Measurements from ENCODE around the gene ANKLE2. TPM values are rescaled to one million over a fixed set of nuclear protein-coding genes. Genes with fewer than 3 reads are reported as not detected.

Gene ANKLE2
- total RNA-seq, 2 donors from 2014 or later = 78.0 to 104 TPM

DNA sequence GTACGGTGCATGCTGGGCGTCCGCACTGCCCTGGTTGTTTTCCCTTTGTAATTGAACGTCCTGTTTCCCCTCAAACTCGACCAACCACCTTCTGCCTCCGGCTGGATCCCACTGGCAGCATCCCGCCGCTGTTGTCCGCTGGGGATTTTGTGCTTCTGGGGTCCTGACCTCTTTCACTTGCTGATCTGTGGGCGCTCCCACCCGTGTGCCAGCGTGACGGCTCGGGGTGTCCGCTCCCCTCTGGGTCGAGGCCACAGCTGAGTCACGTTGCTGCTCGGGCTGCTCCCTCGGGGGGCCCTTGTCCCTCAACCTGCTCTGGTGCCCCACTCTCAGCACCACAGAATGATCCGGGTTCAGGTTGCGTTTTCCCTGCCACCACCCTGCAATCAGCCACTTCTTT lies 43.0 kb downstream of the ANKLE2 start:
- H3K27ac ChIP-seq = no peak overlapping the region
- H3K27me3 ChIP-seq (replicated peaks; ENCODE audit: insufficient read depth) = no peaks in the 10 kb centered on the region
- DNase-seq (ENCODE audit: low spot score) = no peak
- no peaks in the 10 kb centered on the region for H3K4me1 ChIP-seq (ENCODE audit: control insufficient read depth in 1 of 2, low read depth in 2 of 2)
- no peak overlapping the region for H3K4me3 ChIP-seq
- no peak for ATAC-seq (ENCODE audit: insufficient number of reproducible peaks, low FRiP score, low read depth)
- H3K36me3 ChIP-seq = peaks cover 37% of the 10 kb centered on the region
- H3K9me3 ChIP-seq = no peaks in the 10 kb centered on the region
- TF ChIP-seq, protein P1, sequence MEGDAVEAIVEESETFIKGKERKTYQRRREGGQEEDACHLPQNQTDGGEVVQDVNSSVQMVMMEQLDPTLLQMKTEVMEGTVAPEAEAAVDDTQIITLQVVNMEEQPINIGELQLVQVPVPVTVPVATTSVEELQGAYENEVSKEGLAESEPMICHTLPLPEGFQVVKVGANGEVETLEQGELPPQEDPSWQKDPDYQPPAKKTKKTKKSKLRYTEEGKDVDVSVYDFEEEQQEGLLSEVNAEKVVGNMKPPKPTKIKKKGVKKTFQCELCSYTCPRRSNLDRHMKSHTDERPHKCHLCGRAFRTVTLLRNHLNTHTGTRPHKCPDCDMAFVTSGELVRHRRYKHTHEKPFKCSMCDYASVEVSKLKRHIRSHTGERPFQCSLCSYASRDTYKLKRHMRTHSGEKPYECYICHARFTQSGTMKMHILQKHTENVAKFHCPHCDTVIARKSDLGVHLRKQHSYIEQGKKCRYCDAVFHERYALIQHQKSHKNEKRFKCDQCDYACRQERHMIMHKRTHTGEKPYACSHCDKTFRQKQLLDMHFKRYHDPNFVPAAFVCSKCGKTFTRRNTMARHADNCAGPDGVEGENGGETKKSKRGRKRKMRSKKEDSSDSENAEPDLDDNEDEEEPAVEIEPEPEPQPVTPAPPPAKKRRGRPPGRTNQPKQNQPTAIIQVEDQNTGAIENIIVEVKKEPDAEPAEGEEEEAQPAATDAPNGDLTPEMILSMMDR (IDR thresholded peaks at IDR 0.05) = no peak

- peaks cover 37% of the 10 kb centered on the region for H3K36me3 ChIP-seq
- TF ChIP-seq, protein P1 (IDR thresholded peaks at IDR 0.05) = no peak
- H3K27me3 ChIP-seq (replicated peaks; ENCODE audit: insufficient read depth) = no peaks in the 10 kb centered on the region
- H3K9me3 ChIP-seq = no peaks in the 10 kb centered on the region
- no peak for ATAC-seq (ENCODE audit: insufficient number of reproducible peaks, low FRiP score, low read depth)
- H3K4me1 ChIP-seq (ENCODE audit: control insufficient read depth in 1 of 2, low read depth in 2 of 2) = no peaks in the 10 kb centered on the region
- no peak overlapping the region for H3K4me3 ChIP-seq
- DNase-seq (ENCODE audit: low spot score) = no peak
- no peak overlapping the region for H3K27ac ChIP-seq
These were observed 43.9 kb downstream of the ANKLE2 start for GRCh38 chr12:132717531-132718387.

- ATAC-seq (ENCODE audit: insufficient number of reproducible peaks, low FRiP score, low read depth) = no peak
These were observed 44.6 kb downstream of the ANKLE2 start for GRCh38 chr12:132717011-132717410.

GRCh38 chr12:132716356-132716755 lies 45.3 kb downstream of the ANKLE2 start:
- H3K36me3 ChIP-seq = peaks cover 37% of the 10 kb centered on the region
- H3K27me3 ChIP-seq (replicated peaks; ENCODE audit: insufficient read depth) = no peaks in the 10 kb centered on the region

More at GRCh38 chr12:132717011-132717410, 44.6 kb downstream of the ANKLE2 start:
- no peaks in the 10 kb centered on the region for H3K9me3 ChIP-seq
- DNase-seq (ENCODE audit: low spot score) = no peak
- TF ChIP-seq, protein P1 (IDR thresholded peaks at IDR 0.05) = no peak
- H3K4me3 ChIP-seq = no peak overlapping the region
- no peak overlapping the region for H3K27ac ChIP-seq
- no peaks in the 10 kb centered on the region for H3K27me3 ChIP-seq (replicated peaks; ENCODE audit: insufficient read depth)
- H3K4me1 ChIP-seq (ENCODE audit: control insufficient read depth in 1 of 2, low read depth in 2 of 2) = no peaks in the 10 kb centered on the region
- H3K36me3 ChIP-seq = peaks cover 37% of the 10 kb centered on the region

GRCh38 chr12:132715874-132716273 lies 45.8 kb downstream of the ANKLE2 start:
- H3K4me3 ChIP-seq = no peak overlapping the region
- no peaks in the 10 kb centered on the region for H3K9me3 ChIP-seq
- TF ChIP-seq, protein P1 (IDR thresholded peaks at IDR 0.05) = no peak
- ATAC-seq (ENCODE audit: insufficient number of reproducible peaks, low FRiP score, low read depth) (no peak), DNase-seq (ENCODE audit: low spot score) (no peak)
- H3K36me3 ChIP-seq = peaks cover 34% of the 10 kb centered on the region
- H3K4me1 ChIP-seq (ENCODE audit: control insufficient read depth in 1 of 2, low read depth in 2 of 2) = peaks cover 6 to 9% of the 10 kb centered on the region in 2 donors
- no peaks in the 10 kb centered on the region for H3K27me3 ChIP-seq (replicated peaks; ENCODE audit: insufficient read depth)
- H3K27ac ChIP-seq = no peak overlapping the region

More at GRCh38 chr12:132716356-132716755, 45.3 kb downstream of the ANKLE2 start:
- no peak overlapping the region for H3K27ac ChIP-seq
- peaks cover 5 to 6% of the 10 kb centered on the region in 2 donors for H3K4me1 ChIP-seq (ENCODE audit: control insufficient read depth in 1 of 2, low read depth in 2 of 2)
- ATAC-seq (ENCODE audit: insufficient number of reproducible peaks, low FRiP score, low read depth) (no peak), DNase-seq (ENCODE audit: low spot score) (no peak)
- TF ChIP-seq, protein P1 (IDR thresholded peaks at IDR 0.05) = no peak
- no peak overlapping the region for H3K4me3 ChIP-seq
- no peaks in the 10 kb centered on the region for H3K9me3 ChIP-seq
